Measurements from ENCODE around the gene ANKS4B.
"Not testable (repeated sequence)": the region's sequence is repeated elsewhere in the genome, so short reads cannot be mapped to it uniquely, and the experiment has no call there.

The ANKS4B gene

DNA sequence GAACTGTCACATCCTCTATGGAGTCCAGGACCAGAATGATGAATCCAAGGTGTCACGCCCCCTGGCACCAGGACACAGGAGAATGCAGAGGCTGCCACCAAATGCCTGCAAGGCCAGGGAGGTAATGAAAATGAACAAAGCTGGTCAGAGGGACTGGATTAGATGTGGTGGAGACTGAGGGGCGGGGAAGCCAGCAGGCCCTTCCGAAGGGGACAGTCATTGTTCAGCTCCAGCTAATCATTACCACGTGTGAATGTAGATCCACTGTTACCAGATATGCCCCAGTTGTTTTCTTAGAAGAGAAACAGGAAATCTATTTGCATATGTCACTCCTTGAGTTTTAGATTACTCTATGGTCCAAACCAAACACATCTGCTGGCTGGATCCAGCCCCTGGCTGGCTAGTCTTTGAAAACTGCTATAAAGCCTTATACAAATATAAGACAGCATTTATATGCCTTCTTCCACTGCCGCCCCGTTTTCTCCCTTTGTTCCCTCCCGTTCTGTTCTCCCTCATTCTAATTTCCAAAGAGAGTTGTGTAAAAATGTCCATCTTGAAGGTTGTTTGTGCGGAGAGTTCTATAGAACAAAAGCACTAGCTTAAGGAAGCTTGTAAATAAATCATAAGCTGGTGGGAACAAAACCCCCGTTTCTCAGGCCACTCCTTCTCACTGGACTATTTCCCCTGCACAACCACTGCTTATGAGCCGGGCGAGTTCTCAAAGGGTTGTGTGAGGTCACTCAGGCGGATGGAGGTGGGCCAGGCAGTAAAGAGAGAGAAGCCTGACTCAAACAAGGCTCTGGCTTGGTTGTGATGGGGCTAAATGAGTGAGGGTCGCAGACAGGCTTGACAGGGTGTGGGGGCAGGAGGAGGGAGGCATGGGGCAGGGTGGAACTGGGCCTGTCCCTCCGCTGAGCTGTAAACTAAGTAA is 30.4 kb downstream of the ANKS4B start:
- peak in 1 of 2 experiments; percentile 67 for DNase-seq

DNA sequence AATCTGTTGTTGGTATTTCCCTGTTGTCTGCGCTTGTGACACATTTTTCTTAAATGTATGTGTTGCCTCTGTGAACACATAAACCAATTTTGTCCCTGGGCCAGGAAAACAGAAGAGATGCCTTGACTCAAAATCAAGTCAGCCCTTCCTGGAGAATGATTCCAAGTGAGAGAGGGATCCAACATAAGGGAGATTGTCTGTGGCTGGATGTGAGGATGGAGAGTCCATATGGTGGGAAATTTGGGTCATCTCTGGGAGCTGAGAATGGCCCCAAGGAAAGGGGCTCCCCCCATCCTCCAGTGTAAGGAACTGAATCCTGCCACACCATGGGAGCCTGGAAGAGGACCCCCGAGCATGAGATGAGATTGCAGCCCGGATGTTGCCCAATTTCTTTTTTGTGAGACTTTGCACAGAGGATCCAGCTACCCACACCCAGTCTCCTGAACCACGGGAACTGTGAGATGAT is 31.1 kb downstream of the ANKS4B start:
- DNase-seq, result no peak

DNA sequence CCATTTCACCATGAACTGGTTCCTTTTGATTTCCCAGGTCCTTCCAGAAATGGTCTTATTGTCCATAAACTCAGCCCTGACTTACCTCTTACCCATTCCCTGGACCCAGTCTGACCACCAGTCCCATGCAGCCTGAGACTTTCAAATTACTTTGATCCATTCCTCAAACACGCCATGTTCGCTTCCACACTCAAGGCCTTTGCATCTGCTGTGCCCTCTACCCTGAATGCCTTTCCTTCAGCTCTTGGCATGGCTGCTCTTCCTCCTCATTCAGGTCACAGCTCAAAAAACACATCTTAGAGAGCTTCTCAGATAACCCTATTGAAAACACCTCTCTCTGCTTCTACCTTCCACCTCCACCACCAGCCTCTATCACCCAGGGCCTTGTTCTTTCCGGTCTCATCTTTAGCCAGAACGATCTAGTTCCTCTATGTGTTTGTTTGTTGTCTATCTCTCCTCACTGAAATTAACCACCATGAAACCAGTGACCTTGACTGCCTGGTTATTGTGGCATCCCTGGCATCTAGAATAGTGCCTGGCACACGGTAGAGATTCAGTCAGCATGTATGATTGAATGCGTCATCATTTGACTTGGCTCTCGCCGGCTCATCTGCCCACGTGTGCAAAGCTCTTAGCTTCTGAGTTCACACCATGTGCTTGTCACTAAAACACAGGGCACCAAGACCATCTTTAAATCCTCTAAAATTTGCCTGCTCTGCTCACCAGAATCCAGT is 31.8 kb downstream of the ANKS4B start:
- no peak for DNase-seq

DNA sequence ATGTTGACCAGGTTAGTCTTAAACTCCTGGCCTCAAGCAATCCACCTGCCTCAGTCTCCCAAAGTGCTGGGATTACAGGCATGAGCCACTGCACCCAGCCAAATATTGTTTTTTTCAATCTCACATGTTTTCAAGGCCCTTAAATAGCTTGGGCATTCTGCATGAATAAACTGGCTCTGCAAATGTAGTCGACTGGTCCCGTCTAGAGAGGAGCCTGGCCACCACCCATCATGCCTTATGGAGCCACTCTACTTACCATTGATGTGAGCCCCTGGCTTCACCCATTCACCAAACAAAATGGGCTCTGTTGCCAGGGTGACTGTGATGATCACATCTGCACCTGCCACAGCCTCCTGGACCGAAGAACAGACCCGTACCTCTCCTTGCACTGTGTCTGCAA is 33.8 kb downstream of the ANKS4B start:
- DNase-seq, result no peak

DNA sequence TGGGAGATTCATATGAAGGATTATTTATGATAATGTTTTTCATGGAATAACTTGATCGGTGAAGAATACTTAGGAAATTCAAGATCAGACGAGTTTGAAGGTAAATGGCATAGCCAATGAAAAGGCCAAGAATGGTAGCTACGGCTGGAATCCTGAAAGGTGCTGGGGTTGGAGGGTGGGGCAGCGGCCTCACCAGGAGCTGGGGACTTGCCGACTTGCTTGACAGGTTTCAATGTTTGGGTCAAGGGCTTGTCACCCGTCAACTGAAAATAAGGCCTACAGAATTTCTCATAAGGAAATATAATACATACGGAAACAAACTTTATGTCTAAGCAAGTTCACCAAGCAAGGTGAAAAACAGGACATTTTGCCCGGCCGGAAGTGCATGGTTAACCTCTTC is 34.7 kb downstream of the ANKS4B start:
- no peak for DNase-seq

DNA sequence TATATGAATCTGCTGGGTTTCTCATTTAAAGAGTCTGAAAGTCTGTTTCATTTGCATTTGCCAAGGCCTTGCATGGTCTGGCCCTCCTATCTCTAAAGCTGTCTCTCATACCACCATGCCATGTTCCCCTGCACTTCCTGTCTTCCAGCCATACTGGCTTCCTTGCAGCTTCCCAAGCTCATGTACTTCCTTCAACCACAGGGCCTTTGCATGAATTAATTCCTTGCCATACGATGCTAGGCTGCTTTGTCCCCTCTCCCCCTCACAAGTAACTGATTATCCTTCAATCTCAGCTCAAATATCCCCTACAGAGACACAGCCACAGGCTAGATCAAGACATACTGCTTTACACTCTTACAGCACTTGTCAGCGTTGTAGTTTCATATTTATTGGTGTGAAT is 38.8 kb downstream of the ANKS4B start:
- DNase-seq, result no peak

DNA sequence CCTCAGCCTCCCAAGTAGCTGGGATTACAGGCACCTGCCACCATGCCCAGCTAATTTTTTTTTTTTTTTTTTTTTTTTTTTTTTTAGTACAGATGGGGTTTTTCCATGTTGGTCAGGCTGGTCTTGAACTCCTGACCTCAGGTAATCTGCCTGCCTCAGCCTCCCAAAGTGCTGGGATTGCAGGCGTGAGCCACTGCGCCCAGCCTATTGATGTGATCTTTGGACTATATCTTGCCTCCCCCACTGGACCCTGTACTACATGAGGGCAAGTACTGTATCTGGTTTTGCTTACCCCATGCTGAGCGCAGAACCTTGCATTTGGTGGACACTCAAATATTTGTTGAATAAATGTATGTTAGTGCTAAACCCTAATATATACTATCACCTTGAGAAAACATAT is 39.3 kb downstream of the ANKS4B start:
- DNase-seq, result not testable (repeated sequence)

DNA sequence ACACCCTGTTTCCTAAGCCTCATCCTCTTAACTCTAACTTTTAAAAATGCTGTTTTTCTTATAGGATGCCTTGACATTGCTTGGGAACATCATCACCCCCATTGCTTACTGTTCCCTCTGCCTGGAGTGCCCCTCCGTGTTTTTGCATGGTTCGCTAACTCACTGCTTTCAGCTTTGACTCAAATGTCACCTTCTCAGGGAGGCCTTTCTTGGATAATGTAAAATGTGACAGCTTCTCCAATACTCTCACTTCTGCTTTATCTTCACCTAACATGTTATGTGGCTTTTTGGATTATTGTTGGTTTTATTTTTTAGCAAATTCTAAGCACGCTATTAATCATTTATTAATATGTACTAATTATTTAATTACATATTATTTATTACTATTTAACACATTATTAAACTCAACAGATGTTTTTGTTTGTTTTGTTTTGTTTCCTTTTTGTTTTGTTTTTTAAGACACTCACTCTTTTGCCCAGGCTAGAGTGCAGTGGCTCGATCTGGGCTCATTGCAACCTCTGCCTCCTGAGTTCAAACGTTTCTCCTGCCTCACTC is 40.8 kb downstream of the ANKS4B start:
- no peak for DNase-seq

DNA sequence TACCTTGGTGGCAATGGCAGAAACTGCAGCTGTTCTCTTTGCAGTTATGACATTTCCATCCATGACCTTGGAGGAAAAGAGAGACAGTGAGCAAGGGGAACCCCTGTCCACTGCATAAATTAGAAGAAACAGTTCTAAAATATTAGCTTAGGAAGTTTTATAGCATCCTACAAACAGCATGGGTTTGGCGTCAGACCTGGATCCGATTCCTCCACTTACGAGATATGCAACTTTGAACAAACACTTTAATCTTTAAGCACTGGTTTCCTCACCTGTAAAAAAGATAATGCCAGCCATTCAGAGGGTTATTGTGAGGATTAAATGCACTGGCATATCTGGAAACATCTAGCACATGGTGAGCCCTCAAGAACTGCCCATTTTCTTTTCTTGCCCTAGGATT is 42.0 kb downstream of the ANKS4B start:
- no peak for DNase-seq

DNA sequence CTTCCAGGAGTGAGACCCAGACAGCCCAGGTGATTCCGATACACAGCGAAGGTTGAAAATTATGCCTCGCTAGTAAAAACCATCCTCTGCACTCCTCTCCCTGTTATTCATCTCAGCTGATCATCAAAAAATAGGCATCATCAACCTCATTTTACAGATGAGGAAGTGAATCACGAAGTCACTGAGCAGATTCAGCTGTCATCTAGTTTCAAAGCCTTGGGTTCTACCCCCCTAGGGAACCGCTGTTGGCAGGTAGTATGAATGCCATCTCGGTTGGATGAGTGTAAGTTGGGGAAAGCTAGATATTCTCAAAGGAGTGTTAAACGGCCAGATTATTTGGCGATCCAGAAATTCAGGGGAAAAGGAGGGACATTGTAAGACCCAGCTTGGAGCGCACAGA is 42.6 kb downstream of the ANKS4B start:
- DNase-seq, result no peak

DNA sequence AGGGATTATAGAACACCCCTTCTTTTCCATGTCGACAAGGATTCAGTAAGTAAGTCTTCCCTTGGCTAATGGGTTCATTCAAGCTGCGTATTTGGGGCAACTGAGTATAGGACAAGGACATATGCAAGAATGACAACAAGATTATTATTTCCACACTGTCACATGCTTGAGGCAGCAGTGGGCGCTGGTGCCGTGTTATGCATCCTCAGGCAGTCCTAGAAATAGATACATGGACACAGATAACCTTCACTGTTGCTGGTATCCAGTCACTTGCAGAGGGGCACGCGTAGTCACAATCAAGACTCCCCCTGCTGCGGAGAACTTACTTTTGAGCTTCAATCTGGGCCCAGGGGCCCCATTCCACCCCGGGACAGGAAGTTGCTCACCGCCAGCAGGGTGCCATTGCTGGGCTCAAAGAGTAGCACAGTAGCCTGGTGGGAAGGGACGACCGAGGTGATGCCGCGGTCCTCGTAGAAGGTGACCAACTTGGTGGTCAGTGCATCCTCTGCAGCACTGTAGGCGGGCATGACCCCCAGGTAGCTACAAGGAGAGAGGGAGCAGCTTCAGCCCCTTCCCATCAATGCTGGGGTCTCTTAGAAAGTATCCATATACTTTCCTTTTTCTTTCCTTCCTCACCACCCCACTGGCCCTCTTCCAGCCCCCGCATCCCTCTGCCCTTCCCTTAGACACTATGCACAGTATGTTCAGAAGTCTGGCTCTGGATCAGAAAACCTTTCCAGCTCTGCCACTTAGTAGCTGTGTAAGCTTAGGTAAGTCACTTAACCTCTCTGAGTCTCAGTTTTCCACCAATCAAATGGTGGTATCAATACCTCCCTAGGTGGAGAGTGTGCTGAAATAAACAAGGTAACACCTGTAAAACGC is 43.8 kb downstream of the ANKS4B start:
- DNase-seq, result peak in 1 of 2 experiments; percentile 24

DNA sequence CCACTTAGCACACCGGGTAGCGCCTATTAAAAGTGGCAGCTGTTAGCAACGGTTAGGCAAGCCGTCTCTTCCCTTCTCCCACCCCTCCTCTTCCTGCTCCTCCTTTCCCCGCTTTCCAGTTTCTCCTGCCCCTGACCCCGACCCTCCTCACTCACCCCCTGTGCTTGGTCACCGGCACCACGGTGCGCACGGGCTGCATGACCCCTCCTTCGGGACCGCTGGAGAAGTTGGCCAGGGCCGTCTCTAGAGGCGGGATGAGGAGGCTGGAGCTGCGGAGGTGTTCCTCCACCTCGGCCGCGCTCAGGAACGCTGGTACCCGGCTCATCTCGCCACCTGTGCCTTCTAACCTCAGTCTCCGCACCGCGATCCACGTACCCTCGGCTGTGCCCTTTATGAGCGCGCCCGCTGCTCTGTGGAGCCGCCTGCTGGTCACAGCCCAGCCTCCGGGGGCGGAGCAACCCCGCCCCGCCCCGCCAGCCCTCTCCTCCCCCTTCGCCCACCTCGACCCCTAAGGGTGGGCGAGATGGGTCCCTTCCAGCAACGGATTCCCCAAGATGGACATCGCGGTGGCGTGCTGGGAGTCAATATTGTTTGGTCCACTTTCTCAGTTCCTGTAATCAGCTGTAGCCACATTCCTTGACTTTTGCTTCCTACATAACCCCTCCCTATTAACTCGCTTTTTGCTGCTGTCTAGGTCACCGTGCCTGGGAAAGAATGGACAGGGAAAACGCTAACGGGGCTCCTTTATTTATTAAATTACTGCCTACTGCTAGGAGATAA is 44.6 kb downstream of the ANKS4B start, which contains the start of gene CRYM:
Gene CRYM (minus strand): TSS at position 364 of the 780 bp plus-strand sequence. CDS start 39 bp downstream, at position 325.
- DNase-seq, result peak; percentile 64 to 92

DNA sequence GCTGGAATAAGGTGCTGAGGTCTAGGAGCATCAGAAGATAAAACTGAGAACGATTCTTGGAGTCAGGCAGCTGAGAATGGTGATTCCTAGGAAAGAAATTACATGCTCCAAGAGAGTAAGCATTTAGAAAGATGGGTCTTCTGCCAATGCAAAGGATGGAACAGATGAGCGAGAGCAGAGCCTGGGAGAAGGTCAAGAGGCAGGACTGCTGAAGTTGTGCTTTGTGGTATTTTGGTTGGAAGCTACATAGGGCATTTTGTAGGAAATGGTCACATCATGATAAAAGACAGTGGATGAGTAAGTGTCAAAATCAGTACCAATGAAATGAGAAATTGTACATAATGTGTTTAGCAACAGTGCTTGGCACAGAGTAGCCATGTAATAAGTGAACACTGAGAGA is 46.0 kb downstream of the ANKS4B start:
- no peak for DNase-seq

DNA sequence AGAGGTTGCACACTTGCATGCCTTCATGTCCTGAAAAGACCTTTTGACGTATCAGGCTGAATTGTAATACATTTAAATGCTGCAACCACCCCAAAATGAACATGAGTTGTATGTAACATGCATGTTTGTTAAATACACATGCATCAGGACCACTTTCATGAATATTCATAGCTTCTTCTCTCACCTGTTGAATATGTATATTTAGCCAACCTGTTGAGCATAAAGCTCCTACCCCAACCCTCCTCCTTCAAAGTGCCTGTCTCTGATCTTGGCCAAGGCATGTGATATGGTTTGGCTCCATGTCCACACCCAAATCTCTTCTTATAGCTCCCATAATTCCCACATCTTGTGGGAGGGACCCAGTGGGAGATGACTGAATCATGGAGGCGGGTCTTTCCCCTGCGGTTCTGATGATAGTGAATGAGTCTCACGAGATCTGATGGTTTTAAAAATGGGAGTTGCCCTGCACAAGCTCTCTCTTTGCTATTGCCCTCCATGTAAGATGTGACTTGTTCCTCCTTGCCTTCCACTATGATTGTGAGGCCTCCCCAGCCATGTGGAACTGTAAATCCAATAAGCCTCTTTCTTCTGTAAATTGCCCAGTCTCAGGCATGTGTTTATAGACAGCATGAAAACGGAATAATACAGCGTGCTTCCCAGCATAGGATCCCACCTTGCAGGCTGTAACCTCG is 48.3 kb downstream of the ANKS4B start:
- no peak for DNase-seq

DNA sequence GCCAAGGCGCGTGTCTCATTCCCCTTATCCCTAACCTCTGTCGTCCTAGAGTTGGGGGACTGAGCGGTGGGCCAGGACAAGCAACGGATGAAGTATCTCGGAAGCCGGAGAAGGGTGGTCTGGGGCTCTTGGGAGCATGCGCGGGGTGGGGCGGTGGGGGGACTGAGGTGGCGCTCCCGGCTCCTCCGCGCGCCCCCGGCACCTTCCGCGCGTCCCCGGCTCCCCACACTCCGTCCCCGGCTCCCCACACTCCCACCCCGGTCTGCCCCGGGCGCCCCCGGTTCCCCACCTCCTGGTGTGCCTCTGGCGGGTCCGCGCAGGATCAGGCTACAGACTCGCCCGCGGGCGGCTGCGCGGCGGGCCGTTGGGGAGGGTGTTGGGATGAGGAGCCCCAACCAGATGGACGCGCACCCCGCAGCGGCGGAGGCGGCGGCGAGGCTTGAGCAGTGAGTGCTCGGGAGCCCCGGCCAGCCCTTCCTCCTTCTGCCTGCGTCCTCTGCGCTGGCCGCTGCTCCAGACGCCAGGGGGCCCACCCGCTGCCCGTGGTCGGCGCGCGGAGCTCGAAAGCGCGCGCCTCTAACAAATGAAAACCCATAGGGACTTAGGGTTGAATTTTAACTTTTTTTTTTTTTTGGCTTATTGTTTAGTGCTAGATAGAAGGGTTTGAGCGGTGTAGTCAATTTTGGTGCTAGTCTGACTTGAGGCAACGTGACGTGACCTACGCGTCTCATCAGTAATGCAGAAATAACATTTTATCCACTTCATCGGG is 50.2 kb downstream of the ANKS4B start:
- DNase-seq, result peak; percentile 53 to 82

DNA sequence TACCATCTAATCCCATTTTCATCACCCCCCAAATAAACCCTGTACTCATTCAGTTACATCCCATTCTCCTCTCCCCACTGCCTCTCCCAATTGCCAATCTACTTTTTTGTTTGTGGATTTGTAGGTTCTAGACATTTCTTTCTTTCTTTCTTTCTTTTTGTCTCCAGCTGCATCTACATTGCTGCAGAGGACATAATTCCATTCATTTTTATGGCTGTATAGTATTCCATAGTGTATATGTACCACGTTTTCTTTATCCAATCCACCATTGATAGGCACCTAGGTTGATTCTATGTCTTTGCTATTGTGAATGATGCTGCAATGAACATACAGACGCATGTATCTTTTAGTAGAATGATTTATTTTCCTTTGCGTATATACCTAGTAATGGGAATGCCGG is 50.9 kb downstream of the ANKS4B start:
- no peak for DNase-seq

DNA sequence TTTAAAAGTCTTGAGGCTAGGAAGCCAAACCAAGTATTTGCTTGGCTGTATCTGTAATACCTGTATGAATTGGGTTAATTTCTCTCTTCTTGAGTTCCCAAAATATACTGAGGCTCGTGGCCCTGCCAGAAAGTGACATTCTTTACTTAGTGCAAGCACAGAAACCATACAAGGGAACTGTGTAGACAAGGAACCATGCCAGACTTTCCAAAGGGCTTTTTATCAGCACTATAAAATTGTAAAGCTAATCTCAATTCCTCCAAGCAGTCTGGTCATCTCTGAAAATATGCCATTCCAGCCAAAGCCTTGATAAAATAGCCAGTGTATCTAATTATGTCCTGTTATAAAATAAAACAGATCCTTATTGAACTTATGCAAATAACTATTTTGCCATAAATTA is 51.8 kb downstream of the ANKS4B start:
- DNase-seq, result no peak

DNA sequence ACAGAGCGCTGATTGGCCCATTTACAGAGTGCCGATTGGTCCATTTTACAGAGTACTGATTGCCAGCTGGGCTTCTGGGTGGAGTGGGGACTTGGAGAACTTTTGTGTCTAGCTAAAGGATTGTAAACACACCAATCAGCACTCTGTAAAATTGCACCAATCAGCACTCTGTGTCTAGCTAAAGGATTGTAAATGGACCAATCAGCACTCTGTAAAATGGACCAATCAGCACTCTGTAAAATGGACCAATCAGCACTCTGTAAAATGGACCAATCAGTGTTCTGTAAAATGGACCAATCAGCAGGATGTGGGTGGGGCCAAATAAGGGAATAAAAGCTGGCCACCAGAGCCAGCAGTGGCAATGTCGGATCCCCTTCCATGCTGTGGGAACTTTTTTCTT is 56.3 kb downstream of the ANKS4B start:
- not testable (repeated sequence) for DNase-seq

DNA sequence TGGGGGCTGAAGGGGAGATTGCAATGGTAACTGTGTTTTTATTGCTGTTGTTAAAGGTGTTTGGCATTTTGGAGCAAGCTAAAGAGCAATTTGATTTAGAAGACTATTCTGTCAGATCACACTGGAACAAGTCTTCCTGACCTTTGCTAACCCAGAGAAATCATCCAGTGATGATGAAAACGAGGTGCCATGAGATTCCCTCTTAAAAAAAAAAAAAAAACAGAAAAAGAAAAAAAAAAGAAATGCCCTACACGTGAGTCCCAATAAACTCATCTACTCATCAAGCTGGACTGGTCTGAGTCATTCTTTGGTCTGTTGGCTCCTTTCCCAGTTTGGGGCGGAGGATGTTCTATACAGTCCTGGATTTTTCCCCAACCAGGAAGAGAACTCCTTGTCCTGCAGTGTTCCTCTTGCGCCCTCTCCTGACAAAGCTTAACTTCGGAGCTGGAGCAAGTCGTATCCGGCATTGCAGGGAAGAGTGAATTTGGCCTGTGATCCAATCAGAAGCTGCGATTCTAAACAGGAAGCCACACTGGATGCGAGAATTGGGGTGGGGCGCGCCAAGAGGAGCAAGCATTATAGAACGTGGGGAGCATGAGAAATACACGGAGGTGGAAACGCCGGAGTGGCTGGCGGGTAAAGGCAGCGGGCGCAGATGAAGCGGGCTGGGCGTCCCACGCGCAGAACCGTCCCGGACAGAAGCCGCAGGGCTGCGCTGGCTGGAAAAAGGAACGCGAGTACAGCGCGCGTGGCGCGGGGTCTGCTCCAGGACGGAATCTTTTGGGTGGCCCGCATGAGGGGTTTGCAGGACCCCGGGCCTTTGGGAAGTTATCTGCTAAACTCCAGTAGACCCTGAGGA is 67.0 kb downstream of the ANKS4B start:
- peak; percentile 97 to 98 for DNase-seq
